Sigmoid colon (tissue), 7 donors: ENCODE results near the gene CEP112. TPM values are rescaled to one million over a fixed set of nuclear protein-coding genes. Genes with fewer than 3 reads are reported as not detected.

Experiments
- DNase-seq: peaks from one replicate; pipeline ENCODE4 v3.0.0-alpha.2; 2019
- H3K27ac ChIP-seq, 4 donors: fragments of 200-600 bp; sonication (generic); one replicate each; pipeline ENCODE4 v1.5.1; 2016 to 2019; ENCODE audit warnings: mild to moderate bottlenecking in 1 of 4
- H3K27me3 ChIP-seq, 3 donors: fragments of 200-600 bp; sonication (generic); one replicate each; pipeline ENCODE4 v1.5.1; 2019; ENCODE audit warnings: mild to moderate bottlenecking in 1 of 3
- H3K36me3 ChIP-seq, 4 donors: fragments of 200-600 bp; sonication (generic); one replicate each; pipeline ENCODE4 v1.5.1; 2016 to 2019
- H3K4me1 ChIP-seq, 4 donors: fragments of 200-600 bp; sonication (generic); one replicate each; pipeline ENCODE4 v1.5.1; 2017 to 2019
- H3K4me3 ChIP-seq, 4 donors: fragments of 200-600 bp; sonication (generic); one replicate each; pipeline ENCODE4 v1.5.1; 2017 to 2019; ENCODE audit warnings: mild to moderate bottlenecking in 2 of 4, moderate library complexity in 1 of 4
- H3K9me3 ChIP-seq, 4 donors: fragments of 200-600 bp in 3 of 4; sonication (generic) in 3 of 4; one replicate each; pipeline versions ENCODE4 v1.5.1 to v1.6.1; 2013 to 2019
- EP300 ChIP-seq, 4 donors: sonication (generic); formaldehyde crosslinking; IDR thresholded peaks; one replicate each; pipeline ENCODE4 v1.6.1; 2017; ENCODE audit warnings: antibody characterized with exemption in 4 of 4
- POLR2A ChIP-seq, 2 donors: fragments of 450-650 bp; IDR thresholded peaks; one replicate each; pipeline ENCODE4 v1.6.1; 2016; ENCODE audit warnings: antibody characterized with exemption in 2 of 2, mild to moderate bottlenecking in 2 of 2, moderate library complexity in 2 of 2
- POLR2AphosphoS5 ChIP-seq, 4 donors: sonication (generic); formaldehyde crosslinking; IDR thresholded peaks; one replicate each; pipeline ENCODE4 v1.6.1; 2017; ENCODE audit warnings: antibody characterized with exemption in 4 of 4
- WGBS, 2 donors: extraction: QIAGEN DNeasy Blood & Tissue Kit; methylation state at CpG; one replicate each; pipeline ENCODE4 v1.1.7; 2013; 5-methylcytosine and 5-hydroxymethylcytosine counted together
- intact Hi-C: fragments of 100-400 bp; cut with DNase I; formaldehyde crosslinking; loops from one replicate; pipeline ENCODE4 v1.15.1; 2023
- polyA plus RNA-seq, 3 donors: library from polyadenylated mRNA; stranded (reverse); fragments of 200-250 nt; gene quantifications; one replicate each; pipeline ENCODE4 v1.2.3, GENCODE V29; 2013
- total RNA-seq, 4 donors: library from RNA; depleted of rRNA; stranded (reverse); fragments of >200 nt; gene quantifications; one replicate each; pipeline ENCODE4 v1.1.0, GENCODE V29; 2016
- TF ChIP-seq, protein P1 (sequence below), 4 experiments: fragments of 450-650 bp in 3 of 4; fragments of 200-600 bp in 1 of 4; IDR thresholded peaks; one replicate each; pipeline ENCODE4 v1.5.1; 2016 to 2019; ENCODE audit warnings: antibody characterized with exemption in 4 of 4, mild to moderate bottlenecking in 3 of 4, moderate library complexity in 2 of 4
- donor health status: healthy with polysubstance abuse.
- donor health status: Bipolar disorder and iron deficiency.
- donor health status: healthy.

Gene CEP112
- total and polyA plus RNA-seq, 7 donors: 0.92 to 29.1 (median 15.1) TPM

GRCh38 chr17:65668211-65668610 is 523.7 kb downstream of the CEP112 start:
- H3K9me3 ChIP-seq: no peaks in the 10 kb centered on the region
- H3K4me1 ChIP-seq: no peaks in the 10 kb centered on the region
- H3K36me3 ChIP-seq: no peaks in the 10 kb centered on the region
- no peaks in the 10 kb centered on the region for H3K27me3 ChIP-seq
- 59 to 75% methylated on average over 5 of the region's 5 CpGs for WGBS, 2 donors
- TF ChIP-seq POLR2AphosphoS5 (IDR thresholded peaks at IDR 0.05): no peak
- TF ChIP-seq, protein P1, sequence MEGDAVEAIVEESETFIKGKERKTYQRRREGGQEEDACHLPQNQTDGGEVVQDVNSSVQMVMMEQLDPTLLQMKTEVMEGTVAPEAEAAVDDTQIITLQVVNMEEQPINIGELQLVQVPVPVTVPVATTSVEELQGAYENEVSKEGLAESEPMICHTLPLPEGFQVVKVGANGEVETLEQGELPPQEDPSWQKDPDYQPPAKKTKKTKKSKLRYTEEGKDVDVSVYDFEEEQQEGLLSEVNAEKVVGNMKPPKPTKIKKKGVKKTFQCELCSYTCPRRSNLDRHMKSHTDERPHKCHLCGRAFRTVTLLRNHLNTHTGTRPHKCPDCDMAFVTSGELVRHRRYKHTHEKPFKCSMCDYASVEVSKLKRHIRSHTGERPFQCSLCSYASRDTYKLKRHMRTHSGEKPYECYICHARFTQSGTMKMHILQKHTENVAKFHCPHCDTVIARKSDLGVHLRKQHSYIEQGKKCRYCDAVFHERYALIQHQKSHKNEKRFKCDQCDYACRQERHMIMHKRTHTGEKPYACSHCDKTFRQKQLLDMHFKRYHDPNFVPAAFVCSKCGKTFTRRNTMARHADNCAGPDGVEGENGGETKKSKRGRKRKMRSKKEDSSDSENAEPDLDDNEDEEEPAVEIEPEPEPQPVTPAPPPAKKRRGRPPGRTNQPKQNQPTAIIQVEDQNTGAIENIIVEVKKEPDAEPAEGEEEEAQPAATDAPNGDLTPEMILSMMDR (IDR thresholded peaks at IDR 0.05): no peak
- no peak for TF ChIP-seq EP300 (IDR thresholded peaks at IDR 0.05)
- TF ChIP-seq POLR2A (IDR thresholded peaks at IDR 0.05): no peak
- H3K27ac ChIP-seq: no peak overlapping the region
- H3K4me3 ChIP-seq: no peak overlapping the region
- intact Hi-C loops: no loop called here
- DNase-seq: no peak

- TF ChIP-seq, protein P1 (IDR thresholded peaks at IDR 0.05): no peak
- no peak for TF ChIP-seq POLR2AphosphoS5 (IDR thresholded peaks at IDR 0.05)
- no peak for TF ChIP-seq EP300 (IDR thresholded peaks at IDR 0.05)
- TF ChIP-seq POLR2A (IDR thresholded peaks at IDR 0.05): no peak
- 96 to 97% methylated on average over 8 of the region's 8 CpGs for WGBS, 2 donors
- intact Hi-C loops: no loop called here
Observed at GRCh38 chr17:65667656-65668055, 524.3 kb downstream of the CEP112 start.

GRCh38 chr17:65666876-65667321 is 525.0 kb downstream of the CEP112 start:
- Histone ChIP-seq H3K9me3 (no peaks in the 10 kb centered on the region), H3K4me1 (no peaks in the 10 kb centered on the region), H3K27ac (no peak overlapping the region), H3K36me3 (no peaks in the 10 kb centered on the region), H3K4me3 (no peak overlapping the region), H3K27me3 (no peaks in the 10 kb centered on the region)
- 95 to 97% methylated on average over 1 of the region's 1 CpG for WGBS, 2 donors
- no peak for DNase-seq
- intact Hi-C loops: no loop called here
- TF ChIP-seq POLR2A (IDR thresholded peaks at IDR 0.05) (no peak), POLR2AphosphoS5 (IDR thresholded peaks at IDR 0.05) (no peak), EP300 (IDR thresholded peaks at IDR 0.05) (no peak)
- TF ChIP-seq, protein P1 (IDR thresholded peaks at IDR 0.05): no peak

More at GRCh38 chr17:65667656-65668055, 524.3 kb downstream of the CEP112 start:
- H3K36me3 ChIP-seq: no peaks in the 10 kb centered on the region
- no peak overlapping the region for H3K27ac ChIP-seq
- DNase-seq: no peak
- no peaks in the 10 kb centered on the region for H3K9me3 ChIP-seq
- no peaks in the 10 kb centered on the region for H3K27me3 ChIP-seq
- no peak overlapping the region for H3K4me3 ChIP-seq
- H3K4me1 ChIP-seq: no peaks in the 10 kb centered on the region

DNA sequence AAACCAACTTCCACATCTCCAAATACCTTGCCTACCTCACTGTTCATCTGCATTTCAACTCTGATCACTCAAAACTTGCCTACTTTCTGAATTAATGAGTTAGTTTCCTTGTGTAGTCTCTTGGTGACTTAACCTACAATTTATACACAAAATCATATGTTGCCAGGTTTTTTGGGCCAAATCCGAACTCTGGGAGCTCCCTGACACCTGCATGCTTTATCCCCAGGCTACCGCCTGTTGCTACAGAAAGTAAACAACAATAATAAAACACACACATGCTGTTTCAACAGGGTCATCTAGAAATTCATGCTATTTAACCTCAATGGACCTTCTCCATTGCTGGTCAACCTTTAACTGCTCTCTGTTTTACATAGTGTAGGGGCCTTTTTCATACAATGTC is 526.0 kb downstream of the CEP112 start:
- 66 to 79% methylated on average over 2 of the region's 2 CpGs for WGBS, 2 donors
- no peaks in the 10 kb centered on the region for H3K9me3 ChIP-seq
- intact Hi-C loops: no loop called here
- H3K27ac ChIP-seq: no peak overlapping the region
- TF ChIP-seq POLR2A (IDR thresholded peaks at IDR 0.05): no peak
- H3K4me3 ChIP-seq: no peak overlapping the region
- no peaks in the 10 kb centered on the region for H3K27me3 ChIP-seq
- H3K4me1 ChIP-seq: no peaks in the 10 kb centered on the region
- H3K36me3 ChIP-seq: no peaks in the 10 kb centered on the region
- no peak for DNase-seq

DNA sequence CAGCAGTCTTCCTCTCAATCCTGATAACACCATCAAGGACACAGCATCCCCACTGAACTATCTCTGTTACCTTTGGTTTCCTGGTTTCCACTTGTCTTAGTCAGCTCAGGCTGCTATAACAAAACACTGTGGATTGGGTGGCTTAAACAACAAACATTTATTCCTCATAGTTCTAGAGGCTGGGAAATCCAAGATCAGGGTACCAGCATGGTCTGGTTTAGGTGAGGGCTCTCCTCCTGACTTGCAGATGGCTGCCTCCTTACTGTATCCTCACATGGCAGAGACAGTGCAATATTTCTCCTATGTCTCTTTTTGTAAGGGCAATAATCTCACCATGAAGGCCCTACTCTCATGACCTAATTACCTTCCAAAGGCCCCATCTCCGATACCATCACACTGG is 527.2 kb downstream of the CEP112 start:
- Histone ChIP-seq H3K27me3 (no peaks in the 10 kb centered on the region), H3K27ac (no peak overlapping the region), H3K4me3 (no peak overlapping the region), H3K4me1 (no peaks in the 10 kb centered on the region), H3K9me3 (no peaks in the 10 kb centered on the region), H3K36me3 (no peaks in the 10 kb centered on the region)
- no peak for DNase-seq
- intact Hi-C loops: no loop called here
- 96 to 99% methylated on average over 1 of the region's 1 CpG for WGBS, 2 donors
- no peak for TF ChIP-seq POLR2AphosphoS5 (IDR thresholded peaks at IDR 0.05)
- no peak for TF ChIP-seq POLR2A (IDR thresholded peaks at IDR 0.05)
- TF ChIP-seq, protein P1 (IDR thresholded peaks at IDR 0.05): no peak
- no peak for TF ChIP-seq EP300 (IDR thresholded peaks at IDR 0.05)
